SK-N-SH (cell line): ENCODE results near the gene PCNX2. TPM values are rescaled to one million over a fixed set of nuclear protein-coding genes. Genes with fewer than 3 reads are reported as not detected.

Source experiments
- CTCF ChIA-PET: fragments of 300-600, 350-600 bp; formaldehyde crosslinking; extraction: SDS; loops from one replicate; lab custom pipeline; 2021; lab: Yijun Ruan, JAX
- POLR2A ChIA-PET: fragments of 350-600 bp; sonication (Branson Sonifier 250); formaldehyde crosslinking; extraction: SDS; loops from one replicate; lab custom pipeline; 2020; ENCODE audit warnings: antibody characterized with exemption, inconsistent platforms; lab: Yijun Ruan, JAX
- DNase-seq: peaks from one replicate; pipeline ENCODE4 v3.0.0; 2012
- H2AFZ ChIP-seq: fragments of 200-600 bp; sonication (generic); 2 replicates; pipeline ENCODE4 v1.8.1; 2016; ENCODE audit warnings: antibody characterized with exemption, mild to moderate bottlenecking, low read depth
- H3F3A ChIP-seq: fragments of 200-600 bp; sonication (generic); replicated peaks from 2 replicates; pipeline ENCODE3; 2016; ENCODE audit warnings: antibody characterized with exemption, mild to moderate bottlenecking; ENCODE audit not compliant: insufficient read depth
- H3K27ac ChIP-seq, 2 experiments: fragments of 200-500 bp in 1 of 2; fragments of 200-600 bp in 1 of 2; sonication (Bioruptor generic) in 1 of 2; sonication (generic), shearing (Covaris generic) in 1 of 2; 2 replicates each; pipeline versions ENCODE4 v1.5.1 to v1.6.1; 2014 to 2016; ENCODE audit warnings: low read depth in 2 of 2, inconsistent platforms in 1 of 2, low read length in 1 of 2, mild to moderate bottlenecking in 1 of 2, mixed read lengths in 1 of 2
- H3K27me3 ChIP-seq: fragments of 200-600 bp; sonication (generic), shearing (Covaris generic); 2 replicates; pipeline ENCODE4 v1.6.1; 2016; ENCODE audit warnings: mixed run types; ENCODE audit not compliant: insufficient read depth
- H3K36me3 ChIP-seq, 2 experiments: fragments of 200-500 bp in 1 of 2; fragments of 200-600 bp in 1 of 2; sonication (Bioruptor generic) in 1 of 2; sonication (generic) in 1 of 2; replicated peaks in 1 of 2; 2 replicates each; pipeline versions ENCODE3 to v1.5.1; 2014 to 2016; ENCODE audit warnings: low read length in 1 of 2, mild to moderate bottlenecking in 1 of 2; ENCODE audit not compliant: insufficient read depth in 2 of 2, control insufficient read depth in 1 of 2
- H3K4me1 ChIP-seq, 2 experiments: fragments of 200-500 bp in 1 of 2; fragments of 200-600 bp in 1 of 2; sonication (Bioruptor generic) in 1 of 2; sonication (generic), shearing (Covaris generic) in 1 of 2; 2 replicates each; pipeline versions ENCODE4 v1.5.1 to v1.6.1; 2014 to 2016; ENCODE audit warnings: low read depth in 1 of 2, low read length in 1 of 2, mixed run types in 1 of 2; ENCODE audit not compliant: insufficient read depth in 2 of 2, control insufficient read depth in 1 of 2
- H3K4me2 ChIP-seq: fragments of 200-600 bp; sonication (generic), shearing (Covaris generic); 2 replicates; pipeline ENCODE4 v1.6.1; 2017; ENCODE audit warnings: mixed run types
- H3K4me3 ChIP-seq, 2 experiments: fragments of 200-500 bp in 1 of 2; fragments of 200-600 bp in 1 of 2; sonication (Bioruptor generic) in 1 of 2; sonication (generic), shearing (Covaris generic) in 1 of 2; 2 replicates each; pipeline versions ENCODE4 v1.5.1 to v1.8.1; 2014 to 2016; ENCODE audit warnings: low read depth in 2 of 2, inconsistent platforms in 1 of 2, low read length in 1 of 2, mild to moderate bottlenecking in 1 of 2, mixed read lengths in 1 of 2, moderate library complexity in 1 of 2
- H3K79me2 ChIP-seq: fragments of 200-600 bp; sonication (generic); 2 replicates; pipeline ENCODE4 v1.8.1; 2017; ENCODE audit warnings: mild to moderate bottlenecking; ENCODE audit not compliant: insufficient read depth
- H3K9ac ChIP-seq: fragments of 200-600 bp; sonication (generic); 2 replicates; pipeline ENCODE4 v1.6.1; 2017; ENCODE audit warnings: mixed run types
- H3K9me2 ChIP-seq: fragments of 200-600 bp; sonication (generic); 2 replicates; pipeline ENCODE4 v1.6.1; 2017; ENCODE audit warnings: mixed run types
- H3K9me3 ChIP-seq: fragments of 200-600 bp; sonication (generic); 2 replicates; pipeline ENCODE4 v1.6.1; 2017; ENCODE audit warnings: mixed run types, mild to moderate bottlenecking, moderate library complexity
- H4K20me1 ChIP-seq: fragments of 200-600 bp; sonication (generic); 2 replicates; pipeline ENCODE4 v1.6.1; 2017; ENCODE audit warnings: mild to moderate bottlenecking, mixed run types; ENCODE audit not compliant: insufficient read depth
- CHD2 ChIP-seq: fragments of 150-350 bp; IDR thresholded peaks from 2 replicates; pipeline ENCODE4 v1.6.1; 2018; ENCODE audit warnings: low read length; ENCODE audit not compliant: partially characterized antibody
- ELF1 ChIP-seq: IDR thresholded peaks from 2 replicates; pipeline ENCODE4 v1.4.0; 2012
- EZH2phosphoT487 ChIP-seq: fragments of 200-600 bp; sonication (generic); IDR thresholded peaks from 2 replicates; pipeline ENCODE4 v1.6.1; 2017; ENCODE audit warnings: low read depth, mixed run types, mild to moderate bottlenecking, antibody characterized with exemption, moderate library complexity, borderline replicate concordance
- IRF3 ChIP-seq: fragments of 150-350 bp; IDR thresholded peaks from 2 replicates; pipeline ENCODE4 v1.6.1; 2016; ENCODE audit warnings: mild to moderate bottlenecking, low read depth, low read length
- JUND ChIP-seq: IDR thresholded peaks from 2 replicates; pipeline ENCODE4 v1.4.0; 2012
- MAX ChIP-seq: IDR thresholded peaks from 2 replicates; pipeline ENCODE4 v1.4.0; 2012; ENCODE audit warnings: low read depth
- MXI1 ChIP-seq: IDR thresholded peaks from 2 replicates; pipeline ENCODE4 v1.6.1; 2012; ENCODE audit warnings: mild to moderate bottlenecking, low read depth, low read length, improper control_type of control experiment
- NFIC ChIP-seq: IDR thresholded peaks from 2 replicates; pipeline ENCODE4 v1.4.0; 2012; ENCODE audit warnings: borderline replicate concordance
- POLR2AphosphoS5 ChIP-seq: IDR thresholded peaks from 2 replicates; pipeline ENCODE4 v1.6.1; 2012; ENCODE audit warnings: low read depth, low read length
- RAD21 ChIP-seq: IDR thresholded peaks from 2 replicates; pipeline ENCODE4 v1.6.1; 2012; ENCODE audit warnings: mild to moderate bottlenecking, low read length
- RCOR1 ChIP-seq: fragments of 150-350 bp; IDR thresholded peaks from 2 replicates; pipeline ENCODE4 v1.6.1; 2017; ENCODE audit warnings: antibody characterized with exemption, low read length
- REST ChIP-seq: IDR thresholded peaks from 2 replicates; pipeline ENCODE4 v1.6.1; 2012; ENCODE audit warnings: mild to moderate bottlenecking, low read depth, low read length, moderate library complexity
- RFX5 ChIP-seq: IDR thresholded peaks from 2 replicates; pipeline ENCODE4 v1.6.1; 2012; ENCODE audit warnings: mild to moderate bottlenecking, improper control_type of control experiment, low read length
- TAF1 ChIP-seq: IDR thresholded peaks from 2 replicates; pipeline ENCODE4 v1.6.1; 2012; ENCODE audit warnings: low read depth, mild to moderate bottlenecking, low read length, moderate library complexity, borderline replicate concordance
- TEAD4 ChIP-seq: IDR thresholded peaks from 2 replicates; pipeline ENCODE4 v1.4.0; 2012; ENCODE audit warnings: mild to moderate bottlenecking, borderline replicate concordance; ENCODE audit not compliant: insufficient read depth
- USF2 ChIP-seq: fragments of 150-350 bp; IDR thresholded peaks from 2 replicates; pipeline ENCODE4 v1.6.1; 2017; ENCODE audit warnings: antibody characterized with exemption, low read length, low read depth, borderline replicate concordance
- YY1 ChIP-seq: IDR thresholded peaks from 2 replicates; pipeline ENCODE4 v1.4.0; 2012; ENCODE audit warnings: low read depth, mild to moderate bottlenecking
- ZBTB33 ChIP-seq: IDR thresholded peaks from 2 replicates; pipeline ENCODE4 v1.4.0; 2012; ENCODE audit warnings: low read depth, borderline replicate concordance
- WGBS: methylation state at CpG from one replicate; pipeline ENCODE4 v1.1.6; 2017; ENCODE audit warnings: low lambda C conversion rate; 5-methylcytosine and 5-hydroxymethylcytosine counted together
- polyA plus RNA-seq, 3 experiments: library from polyadenylated mRNA; depleted of rRNA; stranded (reverse); fragments of >200 nt; gene quantifications; 2 replicates each; pipeline ENCODE4 v1.2.3, GENCODE V29; 2012

PCNX2 gene
- polyA plus RNA-seq, 1 of the 3 experiments (the other 2 are of a cell fraction) = 10.6 TPM

GRCh38 chr1:233188061-233188460 is 107.5 kb downstream of the PCNX2 start:
- H3K9me3 ChIP-seq = no peaks in the 10 kb centered on the region
- no peaks in the 10 kb centered on the region for H3F3A ChIP-seq
- WGBS = 92% methylated on average over 4 of the region's 4 CpGs
- H3K4me1 ChIP-seq = peaks cover 0 to 4% of the 10 kb centered on the region in 2 experiments; a peak in 1 of 4 replicates
- no peak overlapping the region for H3K27ac ChIP-seq
- peaks cover 0 to 11% of the 10 kb centered on the region in 2 experiments for H3K36me3 ChIP-seq
- ChIA-PET CTCF (interaction anchor here (0.9 kb wide), 1 partner anchor 153 kb away, joined by 3 read pairs; no protein-coding TSS in a partner anchor), POLR2A (no interaction called here)
- H3K9me2 ChIP-seq = no peaks in the 10 kb centered on the region
- no peak overlapping the region for H3K9ac ChIP-seq
- no peak for TF ChIP-seq TEAD4
- no peak for TF ChIP-seq RCOR1
- TF ChIP-seq JUND = no peak
- no peak for TF ChIP-seq REST
- no peak for TF ChIP-seq TAF1
- no peak for TF ChIP-seq USF2
- TF ChIP-seq POLR2AphosphoS5 = no peak
- TF ChIP-seq ZBTB33 = no peak
- no peak for TF ChIP-seq NFIC
- TF ChIP-seq EZH2phosphoT487 = no peak
- no peak for TF ChIP-seq RFX5
- no peak for TF ChIP-seq MAX
- TF ChIP-seq IRF3 = no peak
- no peak for TF ChIP-seq RAD21
- TF ChIP-seq CHD2 = no peak
- TF ChIP-seq MXI1 = no peak
- no peak for TF ChIP-seq ELF1
- TF ChIP-seq YY1 = no peak
- H4K20me1 ChIP-seq = no peaks in the 10 kb centered on the region
- no peak overlapping the region for H3K4me2 ChIP-seq
- no peaks in the 10 kb centered on the region for H3K27me3 ChIP-seq
- no peak overlapping the region for H2AFZ ChIP-seq
- H3K79me2 ChIP-seq = no peaks in the 10 kb centered on the region
- DNase-seq = no peak
- no peak overlapping the region for H3K4me3 ChIP-seq
